Mesendoderm (in vitro differentiated cells): Measurements from ENCODE around the gene AGXT. TPM values are rescaled to one million over a fixed set of nuclear protein-coding genes. Genes with fewer than 3 reads are reported as not detected.
A peak's percentile ranks its signal among the peaks of the same experiment; 100 is the strongest.

ENCODE experiments used
- DNase-seq: peaks from one replicate; pipeline ENCODE4 v3.0.0; 2013
- H2AK5ac ChIP-seq: 2 replicates; pipeline ENCODE4 v1.6.1; 2013; ENCODE audit warnings: low read length, inconsistent platforms
- H2BK120ac ChIP-seq: 2 replicates; pipeline ENCODE4 v1.6.1; 2013; ENCODE audit warnings: low read depth, mild to moderate bottlenecking, low read length, moderate library complexity, mixed read lengths
- H2BK15ac ChIP-seq: replicated peaks from 2 replicates; pipeline ENCODE4 v1.6.1; 2013; ENCODE audit warnings: low read depth, mild to moderate bottlenecking, moderate library complexity
- H2BK5ac ChIP-seq: 2 replicates; pipeline ENCODE4 v1.6.1; 2013; ENCODE audit warnings: low read length, inconsistent platforms
- H3K18ac ChIP-seq: 2 replicates; pipeline ENCODE4 v1.6.1; 2013; ENCODE audit warnings: mild to moderate bottlenecking, low read length, mixed read lengths
- H3K23ac ChIP-seq: one replicate; pipeline ENCODE4 v1.6.1; 2013; ENCODE audit warnings: low read length
- H3K27ac ChIP-seq: 2 replicates; pipeline ENCODE4 v1.5.1; 2013; ENCODE audit warnings: low read depth, mild to moderate bottlenecking, inconsistent platforms, low read length, moderate library complexity
- H3K27me3 ChIP-seq: 2 replicates; pipeline ENCODE4 v1.6.1; 2013; ENCODE audit warnings: low read length, control low read depth, mild to moderate bottlenecking, inconsistent platforms; ENCODE audit not compliant: insufficient read depth, poor library complexity
- H3K36me3 ChIP-seq: 2 replicates; pipeline ENCODE4 v1.6.1; 2013; ENCODE audit warnings: low read length, inconsistent platforms; ENCODE audit not compliant: control insufficient read depth, insufficient read depth
- H3K4ac ChIP-seq: one replicate; pipeline ENCODE4 v1.6.1; 2013; ENCODE audit warnings: low read depth, mild to moderate bottlenecking, low read length, moderate library complexity
- H3K4me1 ChIP-seq: 2 replicates; pipeline ENCODE4 v1.6.1; 2013; ENCODE audit warnings: low read depth, low read length, inconsistent platforms; ENCODE audit not compliant: control insufficient read depth
- H3K4me2 ChIP-seq: 2 replicates; pipeline ENCODE4 v1.6.1; 2013; ENCODE audit warnings: low read length
- H3K4me3 ChIP-seq: 2 replicates; pipeline ENCODE4 v1.5.1; 2013; ENCODE audit warnings: mild to moderate bottlenecking, low read length
- H3K56ac ChIP-seq: one replicate; pipeline ENCODE4 v1.6.1; 2013; ENCODE audit warnings: low read length
- H3K79me1 ChIP-seq: 2 replicates; pipeline ENCODE4 v1.6.1; 2013; ENCODE audit warnings: low read length, inconsistent platforms
- H3K79me2 ChIP-seq: 2 replicates; pipeline ENCODE4 v1.6.1; 2013; ENCODE audit warnings: mild to moderate bottlenecking, low read length; ENCODE audit not compliant: control insufficient read depth, insufficient read depth
- H3K9ac ChIP-seq: 2 replicates; pipeline ENCODE4 v1.6.1; 2013; ENCODE audit warnings: low read length, inconsistent platforms
- H4K5ac ChIP-seq: one replicate; pipeline ENCODE4 v1.6.1; 2013; ENCODE audit warnings: low read length
- H4K8ac ChIP-seq: one replicate; pipeline ENCODE4 v1.6.1; 2013; ENCODE audit warnings: low read depth, mild to moderate bottlenecking, control low read depth, low read length, moderate library complexity
- WGBS: extraction: QIAGEN DNeasy Blood & Tissue Kit; methylation state at CpG from one replicate; pipeline ENCODE4 v1.1.7; 2013; ENCODE audit warnings: low lambda C conversion rate, missing lambda C conversion rate; ENCODE audit not compliant: insufficient coverage; ENCODE audit errors: extremely low coverage; 5-methylcytosine and 5-hydroxymethylcytosine counted together
- polyA plus RNA-seq, 2 experiments: library from polyadenylated mRNA; stranded (reverse); fragments of 200-250 nt; gene quantifications; one replicate each; pipeline ENCODE4 v1.2.3, GENCODE V29; 2013

AGXT gene
- not detected for polyA plus RNA-seq (2013, experiment 1 of 2)
- not detected for polyA plus RNA-seq (2013, experiment 2 of 2)

DNA sequence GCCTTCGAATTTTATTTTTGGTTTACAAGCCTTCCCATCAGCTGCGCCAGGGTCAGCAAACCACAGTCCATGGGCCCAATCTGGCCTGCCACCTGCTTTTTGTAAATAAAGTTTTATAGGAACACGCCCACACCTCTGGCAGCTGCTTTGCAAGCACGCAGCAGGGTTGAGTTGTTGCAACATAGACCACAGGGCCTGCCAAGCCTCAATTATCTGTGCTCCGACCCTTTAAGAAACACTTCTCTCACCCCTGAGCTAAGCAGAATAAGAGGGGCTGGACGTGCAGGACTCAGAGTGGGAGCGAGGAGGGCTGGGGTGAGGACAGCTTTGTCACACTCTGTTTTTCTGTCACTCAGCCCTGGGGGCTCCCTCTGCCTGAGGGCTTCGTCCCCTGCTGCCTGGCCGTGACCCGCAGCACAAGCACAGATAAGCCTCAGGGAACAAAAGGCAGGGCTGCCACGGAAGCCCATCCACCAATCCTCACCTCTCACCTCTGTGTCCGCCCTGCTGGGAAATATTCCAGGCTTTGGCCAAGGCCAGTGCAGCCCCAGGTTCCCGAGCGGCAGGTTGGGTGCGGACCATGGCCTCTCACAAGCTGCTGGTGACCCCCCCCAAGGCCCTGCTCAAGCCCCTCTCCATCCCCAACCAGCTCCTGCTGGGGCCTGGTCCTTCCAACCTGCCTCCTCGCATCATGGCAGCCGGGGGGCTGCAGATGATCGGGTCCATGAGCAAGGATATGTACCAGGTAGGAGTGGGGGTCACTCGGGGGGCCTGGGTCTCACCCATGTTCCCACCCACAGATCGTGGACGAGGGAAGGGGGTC is at the start of gene AGXT:
TSS of gene AGXT (plus strand) at position 539 of the 823 bp plus-strand sequence. CDS start at position 581, 42 bp downstream.
- no peaks in the 10 kb centered on the region for H3K27me3 ChIP-seq
- no peak within 1 kb of the TSS for H3K4ac ChIP-seq
- no peak for DNase-seq
- WGBS, result no CpG with 5 or more reads among the region's 21 CpGs
- H3K18ac ChIP-seq, result no peak within 1 kb of the TSS
- H3K36me3 ChIP-seq, result no peaks in the 10 kb centered on the region
- no peak within 1 kb of the TSS for H2AK5ac ChIP-seq
- no peak within 1 kb of the TSS for H3K4me2 ChIP-seq
- H3K23ac ChIP-seq, result no peak within 1 kb of the TSS
- H3K27ac ChIP-seq, result no peak within 1 kb of the TSS
- H2BK120ac ChIP-seq, result no peak within 1 kb of the TSS
- H4K5ac ChIP-seq, result no peak within 1 kb of the TSS
- H2BK5ac ChIP-seq, result no peak within 1 kb of the TSS
- H3K79me1 ChIP-seq, result no peaks in the 10 kb centered on the region
- no peak within 1 kb of the TSS for H3K4me3 ChIP-seq
- H4K8ac ChIP-seq, result no peak within 1 kb of the TSS
- no peaks in the 10 kb centered on the region for H3K79me2 ChIP-seq
- no peaks in the 10 kb centered on the region for H3K4me1 ChIP-seq
- no peak within 1 kb of the TSS for H2BK15ac ChIP-seq
- H3K56ac ChIP-seq, result no peak within 1 kb of the TSS
- H3K9ac ChIP-seq, result no peak within 1 kb of the TSS

DNA sequence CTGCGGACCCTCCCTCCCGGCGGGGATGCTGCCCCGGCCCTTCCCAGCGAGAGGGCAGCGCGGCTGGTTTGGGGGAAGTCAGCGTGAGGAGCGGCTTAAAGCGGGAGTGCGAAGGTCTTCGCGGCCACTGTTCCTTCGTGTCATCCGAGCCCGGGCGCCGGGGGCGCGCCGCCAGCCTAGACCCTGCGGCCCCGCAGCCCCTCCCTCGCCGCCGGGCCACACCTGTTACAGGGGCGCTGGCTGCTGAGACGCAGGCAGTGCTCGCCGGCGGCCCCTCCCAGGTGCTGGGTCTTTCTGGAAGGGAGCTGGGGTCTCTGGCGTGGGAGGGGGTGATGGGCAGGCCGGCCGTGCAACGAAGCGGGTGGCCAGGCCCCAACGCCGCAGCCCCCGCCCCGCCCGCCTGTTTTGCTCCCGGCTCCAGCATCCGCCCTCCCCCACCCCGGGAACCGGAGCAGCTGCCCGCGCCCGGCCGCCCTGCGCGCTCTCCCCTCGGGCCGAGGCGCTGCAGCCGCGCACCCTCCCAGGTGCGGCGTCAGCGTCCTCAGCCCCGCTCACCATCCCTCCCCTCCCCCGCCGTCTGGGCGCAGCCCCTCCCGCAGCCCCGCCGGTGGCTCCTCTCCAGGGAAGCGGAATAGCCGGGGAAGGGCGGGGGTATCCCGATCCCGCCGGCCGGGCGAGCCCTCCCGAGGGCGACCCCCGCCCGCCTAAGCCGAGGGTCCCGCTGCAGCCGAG is 49.3 kb upstream of the AGXT start:
- Histone ChIP-seq H3K4me1 (no peaks in the 10 kb centered on the region), H3K56ac (peak overlapping the region; percentile 79), H2BK5ac (no peak overlapping the region), H3K4me3 (peak overlapping the region; percentile 72), H3K23ac (peak overlapping the region; percentile 66), H3K4ac (peak overlapping the region; percentile 66), H2BK15ac (no peak overlapping the region), H3K36me3 (peaks cover 2% of the 10 kb centered on the region), H3K18ac (peak overlapping the region; percentile 54), H3K9ac (peak overlapping the region; percentile 84), H4K8ac (no peak overlapping the region), H3K27ac (peak overlapping the region; percentile 35), H2BK120ac (no peak overlapping the region), H3K79me2 (peaks cover 47% of the 10 kb centered on the region), H3K27me3 (no peaks in the 10 kb centered on the region), H2AK5ac (no peak overlapping the region), H3K79me1 (peaks cover 11% of the 10 kb centered on the region), H3K4me2 (peak overlapping the region; percentile 67), H4K5ac (no peak overlapping the region)
- DNase-seq, result peak; percentile 55
- WGBS, result no CpG with 5 or more reads among the region's 81 CpGs

DNA sequence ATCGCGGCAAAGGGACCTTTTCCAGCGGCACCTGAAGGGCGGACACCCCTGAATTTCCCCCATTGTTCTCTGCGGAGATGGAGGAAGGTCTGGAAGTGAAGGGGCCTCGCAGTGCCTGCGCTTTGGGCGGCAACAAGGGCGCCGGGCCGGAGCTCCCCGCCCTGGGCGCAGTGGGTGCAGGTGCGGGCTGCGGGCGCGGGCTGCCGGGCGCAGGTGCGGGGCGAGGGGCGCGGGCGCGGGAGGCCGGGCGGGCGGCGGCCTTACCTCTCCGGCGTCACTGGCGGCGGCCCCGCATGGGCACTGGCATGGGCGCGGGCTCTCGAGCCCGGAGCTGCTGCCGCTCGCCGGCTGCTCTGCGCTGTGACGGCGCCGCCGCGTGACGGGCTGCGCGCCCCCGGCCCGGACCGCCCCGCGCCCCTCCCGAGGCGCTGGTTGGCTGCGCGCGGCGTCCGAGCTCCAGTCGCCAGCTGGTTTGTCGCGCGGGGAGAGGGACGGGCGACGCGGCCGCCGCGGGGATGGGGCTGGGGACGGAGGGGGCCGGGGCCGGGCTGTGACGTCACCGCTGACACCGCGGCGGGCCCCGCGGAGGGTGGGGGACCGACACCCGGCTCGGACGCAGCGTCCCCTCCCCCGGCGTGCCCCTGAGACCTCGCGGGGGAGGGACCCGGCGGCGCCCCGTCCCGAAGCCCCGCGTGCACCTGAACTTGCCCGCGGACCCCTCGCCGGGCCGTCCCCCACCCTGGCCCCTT is 48.6 kb upstream of the AGXT start, which contains the start of gene KIF1A:
TSS of gene KIF1A (minus strand) at position 362 of the 749 bp plus-strand sequence. CDS start 22,467 bp downstream, outside the sequence.
- peak within 1 kb of the TSS; percentile 72 for H3K4me3 ChIP-seq
- no peak within 1 kb of the TSS for H2BK120ac ChIP-seq
- peak within 1 kb of the TSS; percentile 84 for H3K9ac ChIP-seq
- no CpG with 5 or more reads among the region's 104 CpGs for WGBS
- H4K5ac ChIP-seq, result no peak within 1 kb of the TSS
- H3K79me1 ChIP-seq, result peaks cover 11% of the 10 kb centered on the region
- DNase-seq, result peak; percentile 85
- H3K4me2 ChIP-seq, result peak within 1 kb of the TSS; percentile 84
- no peak within 1 kb of the TSS for H2BK5ac ChIP-seq
- no peak within 1 kb of the TSS for H2AK5ac ChIP-seq
- H3K27me3 ChIP-seq, result no peaks in the 10 kb centered on the region
- peak within 1 kb of the TSS; percentile 79 for H3K56ac ChIP-seq
- no peak within 1 kb of the TSS for H4K8ac ChIP-seq
- peak within 1 kb of the TSS; percentile 74 for H3K4ac ChIP-seq
- peaks cover 40% of the 10 kb centered on the region for H3K79me2 ChIP-seq
- no peaks in the 10 kb centered on the region for H3K4me1 ChIP-seq
- H3K27ac ChIP-seq, result peak within 1 kb of the TSS; percentile 35
- H3K23ac ChIP-seq, result peak within 1 kb of the TSS; percentile 66
- peak within 1 kb of the TSS; percentile 54 for H3K18ac ChIP-seq
- H3K36me3 ChIP-seq, result peaks cover 2% of the 10 kb centered on the region
- no peak within 1 kb of the TSS for H2BK15ac ChIP-seq

DNA sequence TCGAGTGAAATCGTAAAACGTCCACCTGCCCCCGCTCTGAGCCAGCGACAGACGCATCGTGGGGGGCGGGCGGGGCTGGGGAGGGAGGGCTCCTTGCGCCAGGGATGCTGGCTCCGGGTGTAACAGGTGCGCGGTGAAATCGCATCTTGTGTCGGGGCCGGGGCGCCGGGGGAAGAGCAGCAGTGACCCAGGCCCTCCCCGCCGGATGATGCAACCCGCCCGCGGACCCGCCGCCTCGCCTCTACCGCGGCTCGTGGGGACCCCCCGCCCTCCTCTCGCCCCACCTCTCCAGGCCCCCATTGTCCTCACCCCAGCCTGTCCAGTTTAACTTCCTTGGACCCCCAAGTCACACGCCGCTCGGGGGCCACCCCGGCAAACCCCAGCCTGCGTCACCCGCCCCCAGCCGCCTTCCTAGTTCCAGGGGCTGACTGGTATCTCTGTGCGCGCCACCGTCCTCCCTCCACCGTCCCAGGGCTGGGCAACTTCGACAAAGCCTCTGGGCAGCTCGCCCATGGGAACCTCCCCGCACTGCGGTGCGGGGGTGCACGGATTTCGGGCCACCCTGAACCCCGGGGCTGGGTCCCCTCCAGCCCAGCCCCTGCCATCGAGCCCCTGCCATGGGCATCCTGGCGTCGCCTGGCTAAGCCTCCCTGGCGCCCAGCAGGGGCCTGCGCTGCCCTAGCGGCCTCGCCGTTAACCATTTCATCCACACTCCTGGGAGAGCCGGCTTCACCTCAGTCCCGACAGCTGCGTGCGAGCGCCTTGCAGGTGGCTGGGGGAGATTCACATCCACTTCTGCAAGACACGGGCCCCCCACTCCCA is 47.8 kb upstream of the AGXT start:
- peak overlapping the region; percentile 33 for H3K18ac ChIP-seq
- H3K4ac ChIP-seq, result peak overlapping the region; percentile 38
- peak overlapping the region; percentile 70 for H3K56ac ChIP-seq
- no peaks in the 10 kb centered on the region for H3K4me1 ChIP-seq
- H2BK120ac ChIP-seq, result no peak overlapping the region
- H3K79me2 ChIP-seq, result peaks cover 32% of the 10 kb centered on the region
- peaks cover 2% of the 10 kb centered on the region for H3K36me3 ChIP-seq
- no peak overlapping the region for H2BK5ac ChIP-seq
- H2BK15ac ChIP-seq, result no peak overlapping the region
- peak overlapping the region; percentile 84 for H3K4me2 ChIP-seq
- H3K23ac ChIP-seq, result no peak overlapping the region
- WGBS, result no CpG with 5 or more reads among the region's 64 CpGs
- no peak overlapping the region for H2AK5ac ChIP-seq
- peak overlapping the region; percentile 11 for H3K27ac ChIP-seq
- no peak overlapping the region for H4K5ac ChIP-seq
- H4K8ac ChIP-seq, result no peak overlapping the region
- H3K4me3 ChIP-seq, result no peak overlapping the region
- H3K79me1 ChIP-seq, result peaks cover 11% of the 10 kb centered on the region
- H3K27me3 ChIP-seq, result no peaks in the 10 kb centered on the region
- peak overlapping the region; percentile 46 for H3K9ac ChIP-seq
- DNase-seq, result peak; percentile 78

DNA sequence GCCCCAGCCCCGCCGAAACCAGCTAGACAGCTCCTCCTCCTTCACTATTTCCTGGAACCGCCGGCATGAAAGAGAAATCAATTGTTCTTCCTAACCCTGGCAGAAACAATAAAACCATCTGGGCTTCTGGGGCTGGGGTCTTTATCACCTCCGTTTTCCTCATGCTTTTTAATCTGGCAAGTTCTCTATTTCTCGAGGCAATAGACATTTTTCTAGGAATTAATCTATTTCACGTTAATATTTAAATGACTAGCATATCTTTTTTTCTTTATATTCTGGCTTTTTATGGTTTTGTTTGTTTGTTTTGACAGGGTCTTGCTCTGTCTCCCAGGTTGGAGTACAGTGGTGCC is 47.2 kb upstream of the AGXT start:
- Histone ChIP-seq H3K18ac (no peak overlapping the region), H3K4ac (no peak overlapping the region), H2AK5ac (no peak overlapping the region), H3K27me3 (no peaks in the 10 kb centered on the region), H2BK120ac (no peak overlapping the region), H3K79me1 (peaks cover 7% of the 10 kb centered on the region), H3K4me1 (no peaks in the 10 kb centered on the region), H3K9ac (no peak overlapping the region), H3K56ac (peak overlapping the region; percentile 70), H2BK5ac (no peak overlapping the region), H3K4me2 (peak overlapping the region; percentile 84), H4K8ac (no peak overlapping the region), H3K79me2 (peaks cover 26% of the 10 kb centered on the region), H2BK15ac (no peak overlapping the region), H3K27ac (no peak overlapping the region), H3K4me3 (no peak overlapping the region), H4K5ac (no peak overlapping the region), H3K23ac (no peak overlapping the region), H3K36me3 (no peaks in the 10 kb centered on the region)
- no CpG with 5 or more reads among the region's 7 CpGs for WGBS
- DNase-seq, result no peak
